B cell (primary cell): ENCODE results near the gene VCL.

Experiments used
- CTCF ChIP-seq: fragments of 200-600 bp; IDR thresholded peaks from one replicate; pipeline ENCODE4 v1.8.0; 2022; ENCODE audit warnings: antibody characterized with exemption, mild to moderate bottlenecking
- EZH2 ChIP-seq: IDR thresholded peaks from 2 replicates; pipeline ENCODE4 v1.6.1; 2012; ENCODE audit warnings: borderline replicate concordance, low read depth, mild to moderate bottlenecking, moderate library complexity, low read length; ENCODE audit not compliant: insufficient read depth, poor library complexity, severe bottlenecking

DNA sequence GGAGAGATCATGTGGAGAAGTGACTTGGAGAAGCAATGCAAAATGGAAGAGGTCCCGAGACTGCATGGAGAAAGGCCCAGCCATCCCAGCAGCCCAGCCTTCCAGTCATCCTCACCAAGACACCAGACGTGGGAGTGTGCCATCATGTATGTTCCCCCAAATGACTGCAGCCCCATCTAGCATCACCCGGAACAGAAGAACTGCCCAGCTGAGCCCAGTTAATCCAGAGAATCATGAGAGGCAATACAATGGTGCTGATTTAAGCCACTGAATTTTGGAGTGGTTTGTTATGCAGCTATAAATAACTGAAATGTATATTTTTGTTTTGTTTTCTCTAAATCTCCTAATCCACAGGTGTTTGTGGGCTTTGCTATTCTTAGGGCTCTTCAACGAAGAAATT is 22.5 kb upstream of the VCL start:
- TF ChIP-seq CTCF (no peak), EZH2 (no peak)
